ENCODE measurements around the gene STK4.

Gene STK4

GRCh38 chr20:45117581-45117980 is 151.3 kb downstream of the STK4 start:
- DNase-seq: no peak

GRCh38 chr20:45118028-45118427 is 151.7 kb downstream of the STK4 start:
- DNase-seq: no peak

GRCh38 chr20:45119556-45120266 is 153.4 kb downstream of the STK4 start:
- DNase-seq: no peak

GRCh38 chr20:45121388-45121787 is 155.1 kb downstream of the STK4 start:
- no peak for DNase-seq

- no peak for DNase-seq
Measured at GRCh38 chr20:45124365-45124764, 158.1 kb downstream of the STK4 start, which contains the start of gene WFDC12. Gene WFDC12, minus strand, starts transcription at chr20:45124465. Its CDS starts 18 bp downstream, at chr20:45124447.

GRCh38 chr20:45128099-45128498 is 161.8 kb downstream of the STK4 start:
- DNase-seq: no peak

All from CD4-positive, alpha-beta T cell treated with Interleukin-17A for 1 hour (primary cell).